Liver (tissue), 9 donors: Measurements from ENCODE around the gene WDR17. TPM values are rescaled to one million over a fixed set of nuclear protein-coding genes. Genes with fewer than 3 reads are reported as not detected.
A peak's percentile ranks its signal among the peaks of the same experiment; 100 is the strongest.

Experiments used
- DNase-seq: peaks from one replicate; pipeline ENCODE4 v3.0.0-alpha.2; 2017; ENCODE audit warnings: low spot score
- H3K27ac ChIP-seq, 2 donors: one replicate each; pipeline ENCODE4 v1.7.0; 2013; ENCODE audit warnings: inconsistent platforms in 2 of 2, low read length in 2 of 2, control low read depth in 1 of 2, low read depth in 1 of 2, mild to moderate bottlenecking in 1 of 2
- H3K27me3 ChIP-seq, 4 donors: one replicate each; pipeline versions ENCODE4 v1.6.1 to v1.7.0; 2013; ENCODE audit warnings: low read length in 3 of 4, inconsistent platforms in 1 of 4, mild to moderate bottlenecking in 1 of 4, moderate library complexity in 1 of 4; ENCODE audit not compliant: control insufficient read depth in 4 of 4, insufficient read depth in 4 of 4
- H3K36me3 ChIP-seq, 4 donors: one replicate each; pipeline versions ENCODE4 v1.6.1 to v1.7.0; 2013; ENCODE audit warnings: low read length in 3 of 4, mild to moderate bottlenecking in 3 of 4, low read depth in 1 of 4, moderate library complexity in 1 of 4; ENCODE audit not compliant: control insufficient read depth in 4 of 4, insufficient read depth in 3 of 4
- H3K4me1 ChIP-seq, 4 donors: one replicate each; pipeline versions ENCODE4 v1.6.1 to v1.7.0; 2013; ENCODE audit warnings: low read length in 3 of 4, mild to moderate bottlenecking in 3 of 4, moderate library complexity in 1 of 4; ENCODE audit not compliant: control insufficient read depth in 4 of 4, insufficient read depth in 4 of 4
- H3K4me3 ChIP-seq, 3 donors: one replicate each; pipeline versions ENCODE4 v1.6.1 to v1.7.0; 2013; ENCODE audit warnings: low read length in 3 of 3, control low read depth in 1 of 3, low read depth in 1 of 3, mild to moderate bottlenecking in 1 of 3
- H3K9ac ChIP-seq, 2 donors: one replicate each; pipeline ENCODE4 v1.7.0; 2013; ENCODE audit warnings: low read length in 2 of 2, mild to moderate bottlenecking in 2 of 2, moderate library complexity in 2 of 2, control low read depth in 1 of 2, low read depth in 1 of 2
- H3K9me3 ChIP-seq, 4 donors: one replicate each; pipeline versions ENCODE4 v1.6.1 to v1.7.0; 2013; ENCODE audit warnings: low read length in 3 of 4; ENCODE audit not compliant: control insufficient read depth in 4 of 4
- ATF3 ChIP-seq: IDR thresholded peaks from 2 replicates; pipeline ENCODE4 v1.6.1; 2016; ENCODE audit warnings: antibody characterized with exemption
- EGR1 ChIP-seq, 2 donors: IDR thresholded peaks; 2 replicates each; pipeline ENCODE4 v1.6.1; 2016 to 2018; ENCODE audit warnings: antibody characterized with exemption in 2 of 2, low read depth in 2 of 2
- FOXA1 ChIP-seq: IDR thresholded peaks from 2 replicates; pipeline ENCODE4 v1.6.1; 2016; ENCODE audit warnings: antibody characterized with exemption
- GABPA ChIP-seq, 2 donors: IDR thresholded peaks in 1 of 2; conservative IDR thresholded peaks in 1 of 2; 2 replicates each; pipeline ENCODE4 v1.6.1; 2016; ENCODE audit warnings: antibody characterized with exemption in 2 of 2, mild to moderate bottlenecking in 1 of 2, moderate library complexity in 1 of 2
- HNF4A ChIP-seq, 2 donors: conservative IDR thresholded peaks; 2 replicates each; pipeline ENCODE4 v1.6.1; 2016; ENCODE audit warnings: antibody characterized with exemption in 2 of 2, mild to moderate bottlenecking in 2 of 2
- HNF4G ChIP-seq: IDR thresholded peaks from 2 replicates; pipeline ENCODE4 v1.6.1; 2016; ENCODE audit warnings: antibody characterized with exemption
- MAX ChIP-seq: IDR thresholded peaks from 2 replicates; pipeline ENCODE4 v1.6.1; 2016; ENCODE audit warnings: antibody characterized with exemption
- NR2F2 ChIP-seq: IDR thresholded peaks from 2 replicates; pipeline ENCODE4 v1.6.1; 2016; ENCODE audit warnings: antibody characterized with exemption
- RAD21 ChIP-seq, 2 donors: IDR thresholded peaks; 2 replicates each; pipeline ENCODE4 v1.6.1; 2016; ENCODE audit warnings: antibody characterized with exemption in 2 of 2, mild to moderate bottlenecking in 2 of 2
- SP1 ChIP-seq: IDR thresholded peaks from 2 replicates; pipeline ENCODE4 v1.6.1; 2018; ENCODE audit warnings: antibody characterized with exemption, mild to moderate bottlenecking
- TAF1 ChIP-seq: conservative IDR thresholded peaks from 2 replicates; pipeline ENCODE4 v1.6.1; 2016; ENCODE audit warnings: antibody characterized with exemption, mild to moderate bottlenecking
- YY1 ChIP-seq: IDR thresholded peaks from 2 replicates; pipeline ENCODE4 v1.6.1; 2016; ENCODE audit warnings: antibody characterized with exemption, mild to moderate bottlenecking
- ZBTB33 ChIP-seq: IDR thresholded peaks from 2 replicates; pipeline ENCODE4 v1.6.1; 2016; ENCODE audit warnings: antibody characterized with exemption
- WGBS: extraction: QIAGEN DNeasy Blood & Tissue Kit; methylation state at CpG from one replicate; pipeline ENCODE4 v1.1.7; 2013; 5-methylcytosine and 5-hydroxymethylcytosine counted together
- polyA plus RNA-seq, 2 donors: library from polyadenylated mRNA; stranded (reverse) in 1 of 2; unstranded in 1 of 2; fragments of 200-250 nt in 1 of 2; fragments of >200 nt in 1 of 2; fragmentation: Nextera tagmentation in 1 of 2; extraction: Ambion mirVana in 1 of 2; gene quantifications; one replicate each; pipeline versions ENCODE4 v1.2.1 to v1.2.3, GENCODE V29; 2013 to 2015
- total RNA-seq, 2 donors: library from RNA; depleted of rRNA; stranded (reverse); fragments of >200 nt; gene quantifications; one replicate each; pipeline ENCODE4 v1.2.3, GENCODE V29; 2014
- TF ChIP-seq, protein P1 (sequence below): IDR thresholded peaks from 2 replicates; pipeline ENCODE4 v1.6.1; 2016; ENCODE audit warnings: antibody characterized with exemption, mild to moderate bottlenecking
- TF ChIP-seq, protein P2 (sequence below): fragments of 150-350 bp; IDR thresholded peaks from 2 replicates; pipeline ENCODE4 v1.5.1; 2017; ENCODE audit warnings: improper control_type of control experiment, low read depth, low read length; ENCODE audit not compliant: missing input control
- donor health status: healthy.
- donor health status: healthy.
- donor health status: healthy.
- donor health status: healthy.
- donor health status: healthy.

Gene WDR17
- total and polyA plus RNA-seq, 4 donors = 0.14 to 0.84 (median 0.34) TPM

GRCh38 chr4:176195184-176195978 lies 129.7 kb downstream of the WDR17 start, which contains the start of gene SPATA4:
TSS of gene SPATA4 (minus strand) at chr4:176195585. CDS start at chr4:176195562, 23 bp downstream.
- DNase-seq = peak; percentile 90
- Histone ChIP-seq H3K9ac (peak within 1 kb of the TSS; percentile 16 to 35), H3K27me3 (peaks cover 0 to 6% (median 2%) of the 10 kb centered on the region in 4 donors), H3K27ac (peak within 1 kb of the TSS in 1 of 2 donors; percentile 45), H3K4me3 (peak within 1 kb of the TSS; percentile 54 to 90 (median 73)), H3K4me1 (peaks cover 0 to 7% (median 3%) of the 10 kb centered on the region in 4 donors), H3K36me3 (no peaks in the 10 kb centered on the region), H3K9me3 (no peaks in the 10 kb centered on the region)
- WGBS = 1% methylated on average over 45 of the region's 45 CpGs
- TF ChIP-seq YY1 (peak; percentile 98), HNF4G (no peak), MAX (peak; percentile 58), ZBTB33 (peak; percentile 15), TAF1 (no peak), EGR1 (IDR thresholded peaks at IDR 0.05; ENCODE audit: low read depth in 2 of 2) (no peak), HNF4A (conservative IDR thresholded peaks at IDR 0.05) (peak; percentile 26 to 37), GABPA (IDR thresholded peaks at IDR 0.05 in 1 of 2, conservative IDR thresholded peaks at IDR 0.05 in 1 of 2) (peak; percentile 11 to 77), SP1 (peak; percentile 21), RAD21 (IDR thresholded peaks at IDR 0.05) (no peak)
- TF ChIP-seq, protein P1, sequence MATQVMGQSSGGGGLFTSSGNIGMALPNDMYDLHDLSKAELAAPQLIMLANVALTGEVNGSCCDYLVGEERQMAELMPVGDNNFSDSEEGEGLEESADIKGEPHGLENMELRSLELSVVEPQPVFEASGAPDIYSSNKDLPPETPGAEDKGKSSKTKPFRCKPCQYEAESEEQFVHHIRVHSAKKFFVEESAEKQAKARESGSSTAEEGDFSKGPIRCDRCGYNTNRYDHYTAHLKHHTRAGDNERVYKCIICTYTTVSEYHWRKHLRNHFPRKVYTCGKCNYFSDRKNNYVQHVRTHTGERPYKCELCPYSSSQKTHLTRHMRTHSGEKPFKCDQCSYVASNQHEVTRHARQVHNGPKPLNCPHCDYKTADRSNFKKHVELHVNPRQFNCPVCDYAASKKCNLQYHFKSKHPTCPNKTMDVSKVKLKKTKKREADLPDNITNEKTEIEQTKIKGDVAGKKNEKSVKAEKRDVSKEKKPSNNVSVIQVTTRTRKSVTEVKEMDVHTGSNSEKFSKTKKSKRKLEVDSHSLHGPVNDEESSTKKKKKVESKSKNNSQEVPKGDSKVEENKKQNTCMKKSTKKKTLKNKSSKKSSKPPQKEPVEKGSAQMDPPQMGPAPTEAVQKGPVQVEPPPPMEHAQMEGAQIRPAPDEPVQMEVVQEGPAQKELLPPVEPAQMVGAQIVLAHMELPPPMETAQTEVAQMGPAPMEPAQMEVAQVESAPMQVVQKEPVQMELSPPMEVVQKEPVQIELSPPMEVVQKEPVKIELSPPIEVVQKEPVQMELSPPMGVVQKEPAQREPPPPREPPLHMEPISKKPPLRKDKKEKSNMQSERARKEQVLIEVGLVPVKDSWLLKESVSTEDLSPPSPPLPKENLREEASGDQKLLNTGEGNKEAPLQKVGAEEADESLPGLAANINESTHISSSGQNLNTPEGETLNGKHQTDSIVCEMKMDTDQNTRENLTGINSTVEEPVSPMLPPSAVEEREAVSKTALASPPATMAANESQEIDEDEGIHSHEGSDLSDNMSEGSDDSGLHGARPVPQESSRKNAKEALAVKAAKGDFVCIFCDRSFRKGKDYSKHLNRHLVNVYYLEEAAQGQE = peak; percentile 37

DNA sequence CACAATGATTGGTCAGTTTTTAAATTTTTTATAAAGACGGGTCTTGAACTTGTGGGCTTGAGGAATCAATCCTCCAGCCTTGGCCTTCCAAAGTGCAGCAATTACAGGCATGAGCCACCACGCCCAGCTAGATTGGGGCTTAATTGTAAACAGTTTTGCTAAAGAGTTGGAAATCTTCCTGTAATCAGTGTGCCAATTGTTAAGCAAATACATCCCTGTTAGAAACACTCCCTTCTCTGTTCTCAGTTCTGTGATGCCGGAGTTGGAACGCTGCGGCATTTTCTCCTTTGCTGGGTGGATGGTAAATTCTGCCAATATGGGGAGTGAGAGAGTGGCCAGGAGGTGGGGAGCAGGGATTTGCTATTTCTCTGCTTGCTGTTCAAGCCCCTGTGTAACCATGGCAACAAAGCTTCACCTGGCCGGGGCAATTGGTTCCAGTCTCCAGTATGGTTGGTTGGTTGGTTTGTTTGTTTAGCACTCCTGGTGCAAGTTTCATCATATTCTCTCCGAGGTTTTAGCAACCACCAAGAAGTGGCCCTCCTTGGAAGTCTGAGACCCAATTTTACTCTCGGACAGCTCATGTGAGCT lies 132.8 kb downstream of the WDR17 start:
- DNase-seq = no peak
- WGBS = 74% methylated on average over 8 of the region's 8 CpGs
- H3K9me3 ChIP-seq = no peaks in the 10 kb centered on the region
- H3K36me3 ChIP-seq = no peaks in the 10 kb centered on the region
- H3K27ac ChIP-seq = no peak overlapping the region
- H3K9ac ChIP-seq = no peak overlapping the region
- no peak overlapping the region for H3K4me3 ChIP-seq
- H3K27me3 ChIP-seq = no peaks in the 10 kb centered on the region
- H3K4me1 ChIP-seq = peaks cover 0 to 7% (median 3%) of the 10 kb centered on the region in 4 donors
- no peak for TF ChIP-seq TAF1
- TF ChIP-seq, protein P2, sequence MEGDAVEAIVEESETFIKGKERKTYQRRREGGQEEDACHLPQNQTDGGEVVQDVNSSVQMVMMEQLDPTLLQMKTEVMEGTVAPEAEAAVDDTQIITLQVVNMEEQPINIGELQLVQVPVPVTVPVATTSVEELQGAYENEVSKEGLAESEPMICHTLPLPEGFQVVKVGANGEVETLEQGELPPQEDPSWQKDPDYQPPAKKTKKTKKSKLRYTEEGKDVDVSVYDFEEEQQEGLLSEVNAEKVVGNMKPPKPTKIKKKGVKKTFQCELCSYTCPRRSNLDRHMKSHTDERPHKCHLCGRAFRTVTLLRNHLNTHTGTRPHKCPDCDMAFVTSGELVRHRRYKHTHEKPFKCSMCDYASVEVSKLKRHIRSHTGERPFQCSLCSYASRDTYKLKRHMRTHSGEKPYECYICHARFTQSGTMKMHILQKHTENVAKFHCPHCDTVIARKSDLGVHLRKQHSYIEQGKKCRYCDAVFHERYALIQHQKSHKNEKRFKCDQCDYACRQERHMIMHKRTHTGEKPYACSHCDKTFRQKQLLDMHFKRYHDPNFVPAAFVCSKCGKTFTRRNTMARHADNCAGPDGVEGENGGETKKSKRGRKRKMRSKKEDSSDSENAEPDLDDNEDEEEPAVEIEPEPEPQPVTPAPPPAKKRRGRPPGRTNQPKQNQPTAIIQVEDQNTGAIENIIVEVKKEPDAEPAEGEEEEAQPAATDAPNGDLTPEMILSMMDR = no peak
- TF ChIP-seq, protein P1 = no peak
- no peak for TF ChIP-seq GABPA (IDR thresholded peaks at IDR 0.05 in 1 of 2, conservative IDR thresholded peaks at IDR 0.05 in 1 of 2)
- TF ChIP-seq ATF3 = no peak
- no peak for TF ChIP-seq FOXA1
- no peak for TF ChIP-seq RAD21 (IDR thresholded peaks at IDR 0.05)
- no peak for TF ChIP-seq NR2F2
- TF ChIP-seq ZBTB33 = no peak
